SK-MEL-5 (cell line): ENCODE measurements around the gene TNFRSF18. TPM values are rescaled to one million over a fixed set of nuclear protein-coding genes. Genes with fewer than 3 reads are reported as not detected.
"Not testable (repeated sequence)": the region's sequence is repeated elsewhere in the genome, so short reads cannot be mapped to it uniquely, and the experiment has no call there.

Experiments
- DNase-seq: peaks from one replicate; pipeline ENCODE4 v3.0.0-alpha.2; 2016; ENCODE audit warnings: low read depth, low spot score
- in situ Hi-C: cut with HindIII; loops from 2 replicates; pipeline ENCODE4 v1.10.0; 2016; ENCODE audit warnings: low sequenced_read_pairs, high pct_unique_total_duplicates, low pct_unique_long_range_greater_than_20kb
- polyA plus RNA-seq, 2 experiments: library from polyadenylated mRNA; depleted of rRNA; stranded (reverse); fragments of >200 nt; gene quantifications; 2 replicates each; pipeline ENCODE4 v1.2.3, GENCODE V29; 2015
- total RNA-seq: library from RNA; depleted of rRNA; stranded (reverse); fragments of >200 nt; shearing (Covaris generic); gene quantifications from 2 replicates; pipeline ENCODE4 v1.2.3, GENCODE V29; 2014; rRNA removed

TNFRSF18 gene
- not detected in 2 replicates for total RNA-seq
- polyA plus RNA-seq (2015; cell fraction: cytosol; rRNA removed): not detected in 2 replicates
- 0.42 TPM in 1 of 2 replicates, not detected in the other for polyA plus RNA-seq (2015; cell fraction: nucleus; rRNA removed)

GRCh38 chr1:1206376-1206965 lies at the start of gene TNFRSF18:
Gene TNFRSF18 (minus strand): TSS chr1:1206592. CDS start chr1:1206571, 21 bp downstream.
- in situ Hi-C loops: no loop called here
- DNase-seq: no peak

- DNase-seq: no peak
- in situ Hi-C loops: no loop called here
These were observed 49.2 kb upstream of the TNFRSF18 start for GRCh38 chr1:1255611-1256010.

GRCh38 chr1:1255078-1255477 lies 48.7 kb upstream of the TNFRSF18 start:
- in situ Hi-C loops: no loop called here

GRCh38 chr1:1254667-1254998 lies 48.2 kb upstream of the TNFRSF18 start:
- no peak for DNase-seq
- in situ Hi-C loops: no loop called here

More at GRCh38 chr1:1255078-1255477, 48.7 kb upstream of the TNFRSF18 start:
- DNase-seq: no peak

GRCh38 chr1:1253972-1254666 lies 47.7 kb upstream of the TNFRSF18 start:
- in situ Hi-C loops: no loop called here

GRCh38 chr1:1253314-1253713 lies 46.9 kb upstream of the TNFRSF18 start:
- in situ Hi-C loops: no loop called here
- no peak for DNase-seq

More at GRCh38 chr1:1253972-1254666, 47.7 kb upstream of the TNFRSF18 start:
- DNase-seq: no peak

GRCh38 chr1:1250786-1251284 lies 44.4 kb upstream of the TNFRSF18 start:
- no peak for DNase-seq
- in situ Hi-C loops: no loop called here

- DNase-seq, in situ Hi-C loops: not testable (repeated sequence)
These were observed 41.9 kb upstream of the TNFRSF18 start for GRCh38 chr1:1248009-1248913.

GRCh38 chr1:1247341-1247913 lies 41.0 kb upstream of the TNFRSF18 start:
- no peak for DNase-seq
- in situ Hi-C loops: no loop called here

- DNase-seq: no peak
- in situ Hi-C loops: no loop called here
These were observed 40.4 kb upstream of the TNFRSF18 start, which contains the start of gene C1QTNF12 for GRCh38 chr1:1246577-1247340. Gene C1QTNF12 (minus strand): TSS chr1:1246722. CDS start chr1:1246690, 32 bp downstream.

GRCh38 chr1:1245817-1246576 lies 39.6 kb upstream of the TNFRSF18 start:
- in situ Hi-C loops: no loop called here
- DNase-seq: no peak

GRCh38 chr1:1245178-1245816 lies 38.9 kb upstream of the TNFRSF18 start:
- in situ Hi-C loops: no loop called here

GRCh38 chr1:1244192-1244811 lies 37.9 kb upstream of the TNFRSF18 start:
- no peak for DNase-seq

More at GRCh38 chr1:1245178-1245816, 38.9 kb upstream of the TNFRSF18 start:
- no peak for DNase-seq

GRCh38 chr1:1243807-1244191 lies 37.4 kb upstream of the TNFRSF18 start:
- no peak for DNase-seq
- in situ Hi-C loops: no loop called here

More at GRCh38 chr1:1244192-1244811, 37.9 kb upstream of the TNFRSF18 start:
- in situ Hi-C loops: no loop called here

- in situ Hi-C loops: no loop called here
- DNase-seq: no peak
These were observed 36.9 kb upstream of the TNFRSF18 start for GRCh38 chr1:1243266-1243660.
